ENCODE measurements around the gene MICALL1.

The MICALL1 gene

GRCh38 chr22:37983860-37984791 lies 78.0 kb downstream of the MICALL1 start, which contains the start of gene SOX10:
TSS of gene SOX10 (minus strand) at chr22:37984555. CDS start at chr22:37983784, 771 bp downstream.
- Histone ChIP-seq H3K4me3 (ENCODE audit: low read depth, low read length) (peak within 1 kb of the TSS; percentile 66), H3K27me3 (ENCODE audit: control insufficient read depth, insufficient read depth, low read length) (peaks cover 5% of the 10 kb centered on the region), H3K36me3 (ENCODE audit: control insufficient read depth, insufficient read depth, low read length) (no peaks in the 10 kb centered on the region), H3K4me1 (ENCODE audit: control insufficient read depth, insufficient read depth, low read length) (peaks cover 8% of the 10 kb centered on the region), H3K9me3 (ENCODE audit: control insufficient read depth, insufficient read depth, low read length) (no peaks in the 10 kb centered on the region), H3K9ac (ENCODE audit: low read depth, low read length) (peak within 1 kb of the TSS; percentile 32)

GRCh38 chr22:37985050-37985585 lies 79.0 kb downstream of the MICALL1 start:
- no peaks in the 10 kb centered on the region for H3K9me3 ChIP-seq (ENCODE audit: control insufficient read depth, insufficient read depth, low read length)
- H3K9ac ChIP-seq (ENCODE audit: low read depth, low read length): no peak overlapping the region
- no peaks in the 10 kb centered on the region for H3K36me3 ChIP-seq (ENCODE audit: control insufficient read depth, insufficient read depth, low read length)
- peaks cover 8% of the 10 kb centered on the region for H3K4me1 ChIP-seq (ENCODE audit: control insufficient read depth, insufficient read depth, low read length)
- peaks cover 5% of the 10 kb centered on the region for H3K27me3 ChIP-seq (ENCODE audit: control insufficient read depth, insufficient read depth, low read length)
- no peak overlapping the region for H3K4me3 ChIP-seq (ENCODE audit: low read depth, low read length)

GRCh38 chr22:37985751-37986281 lies 79.7 kb downstream of the MICALL1 start:
- Histone ChIP-seq H3K27me3 (ENCODE audit: control insufficient read depth, insufficient read depth, low read length) (peaks cover 5% of the 10 kb centered on the region), H3K9ac (ENCODE audit: low read depth, low read length) (no peak overlapping the region), H3K36me3 (ENCODE audit: control insufficient read depth, insufficient read depth, low read length) (no peaks in the 10 kb centered on the region), H3K9me3 (ENCODE audit: control insufficient read depth, insufficient read depth, low read length) (no peaks in the 10 kb centered on the region), H3K4me1 (ENCODE audit: control insufficient read depth, insufficient read depth, low read length) (peaks cover 8% of the 10 kb centered on the region), H3K4me3 (ENCODE audit: low read depth, low read length) (no peak overlapping the region)

GRCh38 chr22:37986371-37986770 lies 80.3 kb downstream of the MICALL1 start:
- Histone ChIP-seq H3K9me3 (ENCODE audit: control insufficient read depth, insufficient read depth, low read length) (no peaks in the 10 kb centered on the region), H3K4me1 (ENCODE audit: control insufficient read depth, insufficient read depth, low read length) (peaks cover 8% of the 10 kb centered on the region), H3K27me3 (ENCODE audit: control insufficient read depth, insufficient read depth, low read length) (peaks cover 5% of the 10 kb centered on the region), H3K36me3 (ENCODE audit: control insufficient read depth, insufficient read depth, low read length) (no peaks in the 10 kb centered on the region), H3K9ac (ENCODE audit: low read depth, low read length) (no peak overlapping the region), H3K4me3 (ENCODE audit: low read depth, low read length) (no peak overlapping the region)

GRCh38 chr22:37989146-37990045 lies 83.3 kb downstream of the MICALL1 start:
- Histone ChIP-seq H3K9me3 (ENCODE audit: control insufficient read depth, insufficient read depth, low read length) (no peaks in the 10 kb centered on the region), H3K27me3 (ENCODE audit: control insufficient read depth, insufficient read depth, low read length) (peaks cover 2% of the 10 kb centered on the region), H3K4me1 (ENCODE audit: control insufficient read depth, insufficient read depth, low read length) (peaks cover 6% of the 10 kb centered on the region), H3K9ac (ENCODE audit: low read depth, low read length) (no peak overlapping the region), H3K36me3 (ENCODE audit: control insufficient read depth, insufficient read depth, low read length) (no peaks in the 10 kb centered on the region), H3K4me3 (ENCODE audit: low read depth, low read length) (no peak overlapping the region)

GRCh38 chr22:37990301-37990700 lies 84.2 kb downstream of the MICALL1 start:
- Histone ChIP-seq H3K27me3 (ENCODE audit: control insufficient read depth, insufficient read depth, low read length) (no peaks in the 10 kb centered on the region), H3K36me3 (ENCODE audit: control insufficient read depth, insufficient read depth, low read length) (no peaks in the 10 kb centered on the region), H3K9ac (ENCODE audit: low read depth, low read length) (no peak overlapping the region), H3K4me1 (ENCODE audit: control insufficient read depth, insufficient read depth, low read length) (peaks cover under 1% of the 10 kb centered on the region), H3K9me3 (ENCODE audit: control insufficient read depth, insufficient read depth, low read length) (no peaks in the 10 kb centered on the region), H3K4me3 (ENCODE audit: low read depth, low read length) (no peak overlapping the region)

GRCh38 chr22:37990862-37991261 lies 84.8 kb downstream of the MICALL1 start:
- H3K27me3 ChIP-seq (ENCODE audit: control insufficient read depth, insufficient read depth, low read length): no peaks in the 10 kb centered on the region
- H3K9ac ChIP-seq (ENCODE audit: low read depth, low read length): no peak overlapping the region
- H3K36me3 ChIP-seq (ENCODE audit: control insufficient read depth, insufficient read depth, low read length): no peaks in the 10 kb centered on the region
- H3K4me1 ChIP-seq (ENCODE audit: control insufficient read depth, insufficient read depth, low read length): no peaks in the 10 kb centered on the region
- H3K9me3 ChIP-seq (ENCODE audit: control insufficient read depth, insufficient read depth, low read length): no peaks in the 10 kb centered on the region
- H3K4me3 ChIP-seq (ENCODE audit: low read depth, low read length): no peak overlapping the region

- no peaks in the 10 kb centered on the region for H3K9me3 ChIP-seq (ENCODE audit: control insufficient read depth, insufficient read depth, low read length)
- no peak overlapping the region for H3K9ac ChIP-seq (ENCODE audit: low read depth, low read length)
- no peak overlapping the region for H3K4me3 ChIP-seq (ENCODE audit: low read depth, low read length)
- no peaks in the 10 kb centered on the region for H3K36me3 ChIP-seq (ENCODE audit: control insufficient read depth, insufficient read depth, low read length)
- no peaks in the 10 kb centered on the region for H3K4me1 ChIP-seq (ENCODE audit: control insufficient read depth, insufficient read depth, low read length)
- H3K27me3 ChIP-seq (ENCODE audit: control insufficient read depth, insufficient read depth, low read length): no peaks in the 10 kb centered on the region
Observed at GRCh38 chr22:37991731-37992442, 85.8 kb downstream of the MICALL1 start.

All from iPS-15b (cell line).